Heart left ventricle (tissue), 13 donors: ENCODE results near the gene TXNDC11.

Experiments used
- POLR2A ChIP-seq, 2 donors: fragments of 450-650 bp; IDR thresholded peaks; one replicate each; pipeline ENCODE4 v1.6.1; 2017; ENCODE audit warnings: antibody characterized with exemption in 2 of 2, mild to moderate bottlenecking in 2 of 2, moderate library complexity in 2 of 2
- TF ChIP-seq, protein P1 (sequence below), 12 donors: fragments of 200-600 bp; sonication (generic) in 4 of 12; IDR thresholded peaks; one replicate each; pipeline versions ENCODE4 v1.5.0 to v1.8.0; 2018 to 2022; ENCODE audit warnings: antibody characterized with exemption in 12 of 12, mild to moderate bottlenecking in 5 of 12
- donor health status: ischemic (EF 13 %, LVEDD 7.1; RV severe dilation, severe dysfunction).
- donor health status: DM: no; HTN: yes; CAD: no.
- donor health status: DM: no; HTN: no; CAD: no.
- donor health status: ischemic (EF 25% LVEDD 6.9; RV normal size, moderate dysfunction).
- donor health status: ischemic (EF 25% LVEDD 5.7; RV mildly dilated, moderate dysfunction).
- donor health status: ischemic (EF 35%, LVEDD 5.7; RV mildly dilated, moderate dysfunction).
- donor health status: nonischemic (EF 11% LVEDD 7.7; RV severe dilation, severe dysfunction).
- donor health status: DM: yes; HTN: yes; CAD: no.
- donor health status: PGD.
- donor health status: ischemic (EF 29% LVEDD 5.4; RV normal size, mild dysfunction).
- donor health status: nonischemic (EF 23%, LVEDD 6.1; RV moderate dilation, normal function).

DNA sequence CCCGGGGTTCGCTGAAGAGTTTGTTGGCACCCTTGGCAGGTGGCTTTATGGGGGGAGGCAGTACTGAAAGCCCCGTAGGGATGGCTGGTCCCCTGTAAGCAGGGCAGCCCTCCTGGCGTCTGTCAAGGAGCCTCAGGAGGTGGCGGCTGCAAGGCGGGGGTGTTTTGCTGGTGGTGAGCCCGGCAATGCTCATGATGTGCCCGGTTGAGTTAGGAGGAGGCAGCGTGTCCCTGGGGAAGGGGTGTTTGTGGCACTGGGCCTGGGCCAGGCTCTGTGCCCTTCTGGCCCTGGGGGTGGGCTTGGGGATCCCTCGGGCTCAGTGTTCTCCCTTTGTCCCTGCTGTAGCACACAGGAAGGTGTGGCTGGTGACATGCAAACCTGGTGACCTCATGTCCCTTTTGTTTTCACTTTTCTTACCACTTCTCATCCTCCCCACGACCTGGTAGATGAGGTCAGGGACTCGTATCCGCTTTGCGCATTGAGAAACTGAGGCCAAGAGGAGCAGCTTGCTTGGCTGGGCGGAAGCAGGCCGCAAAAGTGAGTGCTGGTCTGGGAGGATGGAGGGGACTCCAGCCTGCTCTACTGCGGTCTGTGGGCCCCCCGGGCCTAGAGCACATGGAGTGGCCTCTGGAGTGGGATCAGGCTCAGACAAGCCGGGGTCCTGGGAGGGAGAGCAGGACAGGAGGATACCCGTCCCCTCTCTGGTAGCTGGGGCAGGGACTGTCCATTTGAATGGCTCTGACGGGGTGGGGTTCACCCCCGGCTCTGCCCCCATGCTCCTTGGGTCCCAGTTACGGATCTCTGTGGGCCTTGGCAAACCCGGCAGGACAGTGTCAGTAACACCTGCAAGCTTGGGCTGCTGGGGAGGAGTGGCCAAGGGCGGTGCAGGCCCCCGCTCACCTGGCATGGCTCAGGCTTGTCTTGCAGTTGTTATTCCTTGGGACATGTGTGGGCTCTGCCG lies 72.2 kb downstream of the TXNDC11 start:
- TF ChIP-seq, protein P1, sequence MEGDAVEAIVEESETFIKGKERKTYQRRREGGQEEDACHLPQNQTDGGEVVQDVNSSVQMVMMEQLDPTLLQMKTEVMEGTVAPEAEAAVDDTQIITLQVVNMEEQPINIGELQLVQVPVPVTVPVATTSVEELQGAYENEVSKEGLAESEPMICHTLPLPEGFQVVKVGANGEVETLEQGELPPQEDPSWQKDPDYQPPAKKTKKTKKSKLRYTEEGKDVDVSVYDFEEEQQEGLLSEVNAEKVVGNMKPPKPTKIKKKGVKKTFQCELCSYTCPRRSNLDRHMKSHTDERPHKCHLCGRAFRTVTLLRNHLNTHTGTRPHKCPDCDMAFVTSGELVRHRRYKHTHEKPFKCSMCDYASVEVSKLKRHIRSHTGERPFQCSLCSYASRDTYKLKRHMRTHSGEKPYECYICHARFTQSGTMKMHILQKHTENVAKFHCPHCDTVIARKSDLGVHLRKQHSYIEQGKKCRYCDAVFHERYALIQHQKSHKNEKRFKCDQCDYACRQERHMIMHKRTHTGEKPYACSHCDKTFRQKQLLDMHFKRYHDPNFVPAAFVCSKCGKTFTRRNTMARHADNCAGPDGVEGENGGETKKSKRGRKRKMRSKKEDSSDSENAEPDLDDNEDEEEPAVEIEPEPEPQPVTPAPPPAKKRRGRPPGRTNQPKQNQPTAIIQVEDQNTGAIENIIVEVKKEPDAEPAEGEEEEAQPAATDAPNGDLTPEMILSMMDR (IDR thresholded peaks at IDR 0.05), result no peak
- no peak for TF ChIP-seq POLR2A (IDR thresholded peaks at IDR 0.05)
